Glutamatergic neuron (in vitro differentiated cells): ENCODE measurements around the gene SCRN3. TPM values are rescaled to one million over a fixed set of nuclear protein-coding genes. Genes with fewer than 3 reads are reported as not detected.
"Not testable (repeated sequence)": the region's sequence is repeated elsewhere in the genome, so short reads cannot be mapped to it uniquely, and the experiment has no call there.

Experiments
- DNase-seq: peaks from one replicate; pipeline ENCODE4 v3.0.0; 2022
- H3K27ac Mint-ChIP-seq: one replicate; pipeline ENCODE4 v1.8.0; 2020; ENCODE audit warnings: mild to moderate bottlenecking, mixed read lengths, inconsistent platforms; ENCODE audit not compliant: unreplicated experiment
- H3K27me3 Mint-ChIP-seq: one replicate; pipeline ENCODE4 v1.8.0; 2020; ENCODE audit warnings: mild to moderate bottlenecking, moderate library complexity, mixed read lengths, inconsistent platforms; ENCODE audit not compliant: unreplicated experiment
- H3K36me3 Mint-ChIP-seq: one replicate; pipeline ENCODE4 v1.8.0; 2020; ENCODE audit warnings: mild to moderate bottlenecking, mixed read lengths, inconsistent platforms; ENCODE audit not compliant: unreplicated experiment
- H3K4me1 Mint-ChIP-seq: one replicate; pipeline ENCODE4 v1.8.0; 2020; ENCODE audit warnings: mild to moderate bottlenecking, low read depth, mixed read lengths, inconsistent platforms; ENCODE audit not compliant: unreplicated experiment
- H3K4me3 Mint-ChIP-seq: one replicate; pipeline ENCODE4 v1.8.0; 2020; ENCODE audit warnings: mild to moderate bottlenecking, mixed read lengths, inconsistent platforms; ENCODE audit not compliant: unreplicated experiment
- H3K9me3 Mint-ChIP-seq: one replicate; pipeline ENCODE4 v1.8.0; 2020; ENCODE audit warnings: mild to moderate bottlenecking, moderate library complexity, mixed read lengths, inconsistent platforms; ENCODE audit not compliant: unreplicated experiment
- CTCF ChIP-seq: fragments of 200-600 bp; sonication (generic); IDR thresholded peaks from one replicate; pipeline ENCODE4 v1.5.0; 2021; ENCODE audit not compliant: partially characterized antibody, unreplicated experiment
- total RNA-seq: library from RNA; stranded (reverse); fragmentation: NEBNext Ultra II Directional; extraction: Animal tissue kit (Norgen Biotek cat#: 25700); gene quantifications from one replicate; pipeline ENCODE4 v1.2.1, GENCODE V29; 2021; ENCODE audit not compliant: unreplicated experiment

Gene SCRN3
- total RNA-seq, 1 donor from 2014 or later: 51.3 TPM

GRCh38 chr2:174356347-174356746, 39.2 kb upstream of the SCRN3 start:
- Mint-ChIP-seq H3K27ac (no peak overlapping the region), H3K4me3 (no peak overlapping the region), H3K36me3 (no peaks in the 10 kb centered on the region), H3K4me1 (no peaks in the 10 kb centered on the region), H3K9me3 (no peaks in the 10 kb centered on the region), H3K27me3 (no peaks in the 10 kb centered on the region)
- DNase-seq: no peak
- TF ChIP-seq CTCF: no peak

- not testable (repeated sequence) for DNase-seq, H3K4me3 Mint-ChIP-seq, H3K4me1 Mint-ChIP-seq
Measured at GRCh38 chr2:174359663-174360062, 35.9 kb upstream of the SCRN3 start.

GRCh38 chr2:174362949-174363348, 32.6 kb upstream of the SCRN3 start:
- peaks cover 38% of the 10 kb centered on the region for H3K36me3 Mint-ChIP-seq
- peaks cover 4% of the 10 kb centered on the region for H3K9me3 Mint-ChIP-seq
- TF ChIP-seq CTCF: no peak
- H3K4me3 Mint-ChIP-seq: no peak overlapping the region
- H3K27me3 Mint-ChIP-seq: no peaks in the 10 kb centered on the region
- DNase-seq: no peak
- H3K4me1 Mint-ChIP-seq: no peaks in the 10 kb centered on the region
- H3K27ac Mint-ChIP-seq: no peak overlapping the region

More at GRCh38 chr2:174359663-174360062, 35.9 kb upstream of the SCRN3 start:
- not testable (repeated sequence) for H3K9me3 Mint-ChIP-seq, H3K27ac Mint-ChIP-seq, H3K27me3 Mint-ChIP-seq
- peaks cover 16% of the 10 kb centered on the region for H3K36me3 Mint-ChIP-seq

- H3K4me1 Mint-ChIP-seq, H3K4me3 Mint-ChIP-seq, H3K27ac Mint-ChIP-seq, DNase-seq, H3K27me3 Mint-ChIP-seq, H3K9me3 Mint-ChIP-seq: not testable (repeated sequence)
- H3K36me3 Mint-ChIP-seq: peaks cover 42% of the 10 kb centered on the region
Measured at GRCh38 chr2:174363492-174364225, 31.9 kb upstream of the SCRN3 start.

- no peak for TF ChIP-seq CTCF
- Mint-ChIP-seq H3K27ac (no peak overlapping the region), H3K9me3 (peaks cover 4% of the 10 kb centered on the region), H3K4me3 (no peak overlapping the region), H3K36me3 (peaks cover 42% of the 10 kb centered on the region), H3K27me3 (no peaks in the 10 kb centered on the region), H3K4me1 (no peaks in the 10 kb centered on the region)
- DNase-seq: no peak
Measured at GRCh38 chr2:174364628-174365027, 30.9 kb upstream of the SCRN3 start.

- DNase-seq: no peak
- Mint-ChIP-seq H3K4me1 (no peaks in the 10 kb centered on the region), H3K27me3 (no peaks in the 10 kb centered on the region), H3K9me3 (peaks cover 4% of the 10 kb centered on the region), H3K36me3 (peaks cover 42% of the 10 kb centered on the region), H3K4me3 (no peak overlapping the region), H3K27ac (no peak overlapping the region)
- no peak for TF ChIP-seq CTCF
Measured at GRCh38 chr2:174365571-174365970, 30.0 kb upstream of the SCRN3 start.
